Activated effector memory CD4-positive, alpha-beta T cell treated with anti-CD3 and anti-CD28 coated beads, Interleukin-2, amount 50 U/mL, for 16 hours (primary cell): ENCODE results near the gene MAP2K1.
"Not testable (repeated sequence)": the region's sequence is repeated elsewhere in the genome, so short reads cannot be mapped to it uniquely, and the experiment has no call there.

Experiments
- DNase-seq: peaks from one replicate; pipeline ENCODE4 v3.0.0-alpha.2; 2020

Gene MAP2K1

DNA sequence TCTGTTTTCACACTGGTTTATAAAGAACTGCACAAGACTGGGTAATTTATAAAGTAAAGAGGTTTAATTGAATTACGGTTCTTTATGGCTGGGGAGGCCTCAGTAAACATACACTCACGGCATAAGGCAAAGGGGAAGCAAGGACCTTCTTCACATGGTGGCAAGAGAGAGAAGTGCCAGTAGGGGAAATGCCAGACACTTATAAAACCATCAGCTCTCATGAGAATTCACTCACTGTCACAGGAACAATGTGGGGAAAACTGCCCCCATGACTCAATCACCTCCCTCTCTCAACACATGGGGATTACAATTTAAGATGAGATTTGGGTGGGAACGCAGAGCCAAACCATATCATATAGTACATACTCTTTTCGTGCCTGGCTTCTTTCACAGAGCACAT lies 42.4 kb downstream of the MAP2K1 start:
- no peak for DNase-seq

DNA sequence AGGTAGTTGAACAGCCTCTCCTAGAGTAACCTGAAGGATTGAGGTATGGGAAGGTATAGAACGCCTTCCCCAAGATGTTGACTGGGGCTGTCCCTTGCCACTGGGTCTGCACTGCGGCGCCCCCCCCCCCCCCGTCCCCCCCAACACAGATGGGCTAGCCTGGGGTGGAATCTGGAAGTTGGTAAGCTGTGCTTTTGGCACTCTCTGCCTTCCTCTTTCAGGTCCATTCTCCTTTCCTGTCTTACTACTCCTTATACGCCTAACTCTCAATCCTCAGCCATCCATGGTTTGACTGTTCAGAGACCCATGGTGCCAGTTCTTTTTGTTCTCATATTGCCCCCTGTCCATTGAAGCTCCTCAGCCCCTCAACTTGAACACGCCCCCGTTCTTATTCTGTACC lies 42.8 kb downstream of the MAP2K1 start:
- no peak for DNase-seq

GRCh38 chr15:66430627-66431255 lies 44.0 kb downstream of the MAP2K1 start:
- no peak for DNase-seq

DNA sequence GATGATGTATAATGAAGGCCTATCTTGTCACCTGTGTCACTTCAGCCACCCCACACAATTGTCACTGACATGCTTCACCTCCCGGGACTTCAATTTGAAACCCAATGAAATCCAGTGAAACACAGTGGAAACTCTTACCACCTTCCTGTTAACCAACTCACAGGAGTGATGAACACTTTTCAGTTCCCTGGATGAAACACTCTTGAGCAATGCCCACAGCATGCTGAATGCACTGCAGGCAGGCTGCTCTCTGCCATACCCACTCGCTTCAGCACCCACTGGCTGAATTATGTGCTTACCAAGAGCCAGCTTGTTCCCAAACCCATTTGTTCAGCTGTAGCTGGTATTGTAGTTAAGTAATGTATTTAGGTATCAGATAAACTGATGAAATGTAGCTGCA lies 47.0 kb downstream of the MAP2K1 start:
- DNase-seq = no peak

DNA sequence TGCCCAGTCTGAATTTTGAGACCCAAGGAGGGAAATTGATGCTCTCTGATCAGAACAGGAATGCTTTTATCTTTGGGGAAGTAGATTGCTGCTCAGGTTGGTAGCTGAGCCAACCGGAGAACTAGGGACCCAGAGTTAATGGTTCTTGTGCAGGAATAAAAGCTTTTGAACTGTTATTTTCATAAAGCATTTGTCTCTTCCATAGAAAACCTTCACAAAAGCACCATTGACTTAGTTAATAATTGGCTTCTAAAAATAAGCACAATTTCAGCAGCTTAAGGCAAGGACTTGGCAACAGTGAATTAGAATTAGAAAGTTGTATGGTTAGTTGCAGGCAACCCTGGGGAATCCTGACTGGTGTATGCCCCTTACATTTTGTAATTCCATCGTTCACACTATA lies 53.8 kb downstream of the MAP2K1 start:
- DNase-seq = no peak

- no peak for DNase-seq
These were observed 65.7 kb downstream of the MAP2K1 start for GRCh38 chr15:66452420-66452819.

DNA sequence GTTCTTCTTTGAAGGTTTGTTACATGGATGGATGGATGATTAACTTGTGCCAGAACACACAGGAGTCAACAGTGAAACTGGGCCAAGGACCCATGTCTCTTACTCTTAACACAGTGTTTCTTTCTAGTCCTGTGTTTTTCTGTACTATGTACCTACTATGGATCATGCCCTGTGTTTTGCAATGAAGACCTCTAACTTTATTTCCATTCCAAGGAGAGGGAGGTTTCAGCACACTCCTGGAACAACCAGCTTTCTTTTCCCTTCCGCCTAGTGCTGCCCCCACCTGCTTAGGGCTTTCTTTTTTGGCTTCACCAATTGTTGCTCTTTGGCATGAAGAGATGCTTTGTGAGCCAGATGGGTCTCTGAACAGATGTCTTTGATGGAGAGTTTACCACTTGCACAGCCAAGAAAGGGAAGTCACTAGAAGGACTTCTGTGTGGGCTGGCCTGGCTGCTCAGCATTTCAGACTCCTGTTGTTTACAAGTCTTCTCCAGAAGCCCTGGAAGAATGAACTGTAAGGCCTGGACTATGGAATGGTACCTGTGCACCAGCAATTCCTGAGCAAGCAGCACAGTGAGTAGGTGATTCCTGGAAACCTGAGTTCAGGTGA lies 66.4 kb downstream of the MAP2K1 start:
- DNase-seq = no peak

GRCh38 chr15:66454143-66454542 lies 67.4 kb downstream of the MAP2K1 start:
- DNase-seq = no peak

- DNase-seq = no peak
These were observed 69.5 kb downstream of the MAP2K1 start for GRCh38 chr15:66456211-66456610.

- no peak for DNase-seq
These were observed 73.3 kb downstream of the MAP2K1 start for GRCh38 chr15:66459818-66460615.

DNA sequence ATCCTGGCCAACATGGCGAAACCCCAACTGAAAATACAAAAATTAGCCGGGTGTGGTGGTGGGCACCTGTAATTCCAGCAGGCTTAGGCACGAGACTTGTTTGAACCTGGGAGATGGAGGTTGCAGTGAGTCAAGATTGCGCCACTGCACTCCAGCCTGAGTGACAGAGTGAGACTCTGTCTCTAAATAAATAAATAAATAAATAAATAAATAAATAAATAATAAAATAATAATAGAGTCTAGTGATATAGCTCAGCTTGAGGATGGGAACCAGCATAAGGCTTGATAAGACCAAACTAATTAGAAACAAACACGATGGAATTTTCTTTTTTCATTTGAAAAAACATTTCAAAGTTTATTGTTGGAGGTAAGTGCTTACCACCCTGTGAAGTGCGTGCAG lies 74.6 kb downstream of the MAP2K1 start:
- DNase-seq = not testable (repeated sequence)

DNA sequence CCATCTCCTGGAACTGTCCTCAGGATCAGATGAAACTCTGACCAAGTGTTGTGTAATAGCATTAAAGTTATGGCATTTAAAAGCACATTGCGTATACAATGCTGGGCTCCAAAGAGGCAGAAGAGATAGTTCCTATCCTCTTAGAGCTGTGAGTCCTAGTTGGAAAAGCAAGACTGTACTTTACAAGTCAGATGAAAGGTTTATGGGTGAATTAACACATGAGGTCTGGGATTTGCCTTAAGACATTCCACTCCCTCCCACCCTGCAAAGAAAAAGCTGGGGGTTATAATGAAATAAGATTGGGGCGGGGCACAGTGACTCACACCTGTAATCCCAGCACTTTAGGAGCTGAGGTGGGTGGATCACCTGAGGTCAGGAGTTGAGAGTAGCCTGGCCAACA lies 75.2 kb downstream of the MAP2K1 start:
- DNase-seq = no peak

DNA sequence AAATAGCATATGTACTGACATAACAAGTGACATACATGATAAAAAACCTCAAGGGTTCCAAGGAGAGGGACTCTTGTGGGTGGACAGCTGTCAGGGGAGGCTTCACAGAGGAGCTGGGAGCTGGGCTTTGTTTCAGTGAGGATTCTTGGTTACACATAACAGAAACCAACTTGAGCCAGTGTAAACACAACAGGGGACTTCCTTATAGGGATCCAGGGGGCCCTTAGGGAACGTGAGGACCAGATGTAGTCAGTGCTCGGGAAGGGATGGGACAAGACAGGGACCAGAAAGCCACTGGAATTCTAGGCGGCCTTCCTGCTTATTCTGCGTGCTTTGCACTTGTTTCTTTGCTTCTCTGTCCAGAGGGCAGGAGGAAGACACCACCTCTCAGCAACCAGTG lies 75.9 kb downstream of the MAP2K1 start:
- DNase-seq = no peak

DNA sequence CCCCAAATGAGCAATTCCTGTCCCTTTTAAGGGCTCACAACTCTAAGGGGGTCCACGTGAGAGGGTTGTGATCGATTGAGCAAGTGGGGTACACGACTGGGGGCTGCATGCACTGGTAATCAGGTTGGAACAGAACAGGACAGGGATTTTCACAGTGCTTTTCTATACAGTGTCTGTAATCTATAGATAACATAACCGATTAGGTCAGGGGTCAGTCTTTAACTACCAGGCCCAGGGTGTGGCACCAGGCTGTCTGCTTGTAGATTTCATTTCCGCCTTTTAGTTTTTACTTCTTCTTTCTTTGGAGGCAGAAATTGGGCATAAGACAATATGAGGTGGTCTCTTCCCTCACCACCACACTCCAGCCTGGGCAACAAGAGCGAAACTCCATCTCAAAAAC lies 78.6 kb downstream of the MAP2K1 start:
- not testable (repeated sequence) for DNase-seq

- DNase-seq = not testable (repeated sequence)
These were observed 80.7 kb downstream of the MAP2K1 start for GRCh38 chr15:66467162-66468040.

DNA sequence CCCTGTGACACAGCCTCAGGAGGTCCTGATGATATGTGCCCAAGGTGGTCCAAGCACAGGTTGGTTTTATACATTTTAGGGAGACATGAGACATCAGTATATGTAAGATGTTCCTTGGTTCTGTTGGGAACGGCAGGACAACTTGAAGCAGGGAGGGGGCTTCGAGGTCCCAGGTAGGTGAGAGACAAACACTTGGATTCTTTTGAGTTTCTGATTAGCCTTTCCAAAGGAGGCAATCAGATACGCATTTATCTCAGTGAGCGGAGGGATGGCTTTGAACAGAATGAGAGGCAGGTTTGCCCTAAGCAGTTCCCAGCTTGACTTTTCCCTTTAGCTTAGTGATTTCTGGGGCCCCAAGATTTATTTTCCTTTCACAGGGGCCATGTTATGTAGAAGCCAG lies 84.1 kb downstream of the MAP2K1 start:
- DNase-seq = not testable (repeated sequence)

- DNase-seq = peak; percentile 71
These were observed 85.7 kb downstream of the MAP2K1 start for GRCh38 chr15:66472176-66472999.

- DNase-seq = no peak
These were observed 87.4 kb downstream of the MAP2K1 start for GRCh38 chr15:66474135-66474534.

DNA sequence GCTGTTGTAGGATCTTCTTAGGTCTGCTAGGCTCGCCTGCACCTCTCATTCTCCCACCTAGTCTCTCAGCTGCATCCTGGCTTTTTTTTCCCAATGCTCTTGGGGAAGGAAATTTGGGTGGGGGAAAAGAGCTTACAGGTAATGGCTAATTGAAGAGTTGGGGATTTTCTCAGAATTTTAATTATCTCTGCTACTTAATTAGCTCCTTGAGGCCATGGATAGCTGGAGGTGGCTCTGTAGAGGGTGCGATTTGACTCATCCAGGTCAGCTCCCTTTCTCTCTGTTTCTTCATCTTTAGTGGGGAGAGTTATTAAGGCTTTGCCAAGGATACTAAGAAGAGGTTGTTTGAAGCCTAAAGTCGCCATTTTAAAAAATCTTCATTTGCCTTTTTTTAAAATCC lies 88.3 kb downstream of the MAP2K1 start:
- DNase-seq = no peak

GRCh38 chr15:66476535-66476934 lies 89.8 kb downstream of the MAP2K1 start:
- DNase-seq = no peak

- no peak for DNase-seq
These were observed 90.3 kb downstream of the MAP2K1 start for GRCh38 chr15:66477011-66477410.

- no peak for DNase-seq
These were observed 93.6 kb downstream of the MAP2K1 start for GRCh38 chr15:66480267-66480666.
